Left ventricle myocardium inferior (tissue), 1 donor: ENCODE measurements around the gene GMPPB. TPM values are rescaled to one million over a fixed set of nuclear protein-coding genes. Genes with fewer than 3 reads are reported as not detected.

Source experiments
- DNase-seq: peaks from one replicate; pipeline ENCODE4 v3.0.0-alpha.2; 2020
- H3K27ac ChIP-seq: fragments of 200-600 bp; replicated peaks from 2 replicates; pipeline ENCODE4 v1.8.0; 2021
- H3K27me3 ChIP-seq: fragments of 200-600 bp; 2 replicates; pipeline ENCODE4 v1.8.0; 2021; ENCODE audit warnings: low read depth
- H3K36me3 ChIP-seq: fragments of 200-600 bp; 2 replicates; pipeline ENCODE4 v1.8.0; 2021
- H3K4me1 ChIP-seq: fragments of 200-600 bp; 2 replicates; pipeline ENCODE4 v1.8.0; 2021
- H3K4me3 ChIP-seq: fragments of 200-600 bp; 2 replicates; pipeline ENCODE4 v1.8.0; 2021; ENCODE audit warnings: mild to moderate bottlenecking, moderate library complexity
- H3K9me3 ChIP-seq: fragments of 200-600 bp; replicated peaks from 2 replicates; pipeline ENCODE4 v1.8.0; 2021
- CTCF ChIP-seq: fragments of 200-600 bp; IDR thresholded peaks from 2 replicates; pipeline ENCODE4 v1.8.0; 2021; ENCODE audit warnings: antibody characterized with exemption, mild to moderate bottlenecking, borderline replicate concordance
- intact Hi-C: fragments of 100-400 bp; cut with micrococcal nuclease; formaldehyde crosslinking; loops from one replicate; pipeline ENCODE4 v1.11.0; 2022
- total RNA-seq: library from RNA; stranded (reverse); fragmentation: NEBNext Ultra II Directional; extraction: Animal tissue kit (Norgen Biotek cat#: 25700); gene quantifications from one replicate; pipeline ENCODE4 v1.2.1, GENCODE V29; 2021
- donor health status: DM: no; HTN: yes; CAD: no; lungs with severe emphysema.

The GMPPB gene
- total RNA-seq, 1 donor from 2014 or later: 15.1 TPM

GRCh38 chr3:49763981-49764380 lies 40.2 kb upstream of the GMPPB start:
- peaks cover 5% of the 10 kb centered on the region for H3K4me1 ChIP-seq
- intact Hi-C loops: no loop called here
- no peak overlapping the region for H3K4me3 ChIP-seq
- no peaks in the 10 kb centered on the region for H3K9me3 ChIP-seq
- H3K27me3 ChIP-seq: no peaks in the 10 kb centered on the region
- H3K27ac ChIP-seq: no peak overlapping the region
- no peak for TF ChIP-seq CTCF
- H3K36me3 ChIP-seq: no peaks in the 10 kb centered on the region
- DNase-seq: no peak

- intact Hi-C loops: no loop called here
These were observed 37.9 kb upstream of the GMPPB start for GRCh38 chr3:49761661-49762060.

GRCh38 chr3:49759226-49759625 lies 35.5 kb upstream of the GMPPB start:
- no peaks in the 10 kb centered on the region for H3K9me3 ChIP-seq
- DNase-seq: no peak
- H3K27me3 ChIP-seq: no peaks in the 10 kb centered on the region
- peaks cover 39% of the 10 kb centered on the region for H3K4me1 ChIP-seq
- intact Hi-C loops: no loop called here
- H3K27ac ChIP-seq: no peak overlapping the region
- no peaks in the 10 kb centered on the region for H3K36me3 ChIP-seq
- H3K4me3 ChIP-seq: no peak overlapping the region
- TF ChIP-seq CTCF: no peak

More at GRCh38 chr3:49761661-49762060, 37.9 kb upstream of the GMPPB start:
- H3K27ac ChIP-seq: no peak overlapping the region
- no peaks in the 10 kb centered on the region for H3K9me3 ChIP-seq
- DNase-seq: no peak
- no peaks in the 10 kb centered on the region for H3K27me3 ChIP-seq
- peaks cover 21% of the 10 kb centered on the region for H3K4me1 ChIP-seq
- H3K4me3 ChIP-seq: no peak overlapping the region
- H3K36me3 ChIP-seq: no peaks in the 10 kb centered on the region
- no peak for TF ChIP-seq CTCF

- intact Hi-C loops: no loop called here
- no peak for TF ChIP-seq CTCF
- H3K36me3 ChIP-seq: no peaks in the 10 kb centered on the region
- H3K4me1 ChIP-seq: peaks cover 48% of the 10 kb centered on the region
- H3K27ac ChIP-seq: no peak overlapping the region
- no peak for DNase-seq
- H3K4me3 ChIP-seq: no peak overlapping the region
- H3K9me3 ChIP-seq: no peaks in the 10 kb centered on the region
- no peaks in the 10 kb centered on the region for H3K27me3 ChIP-seq
These were observed 33.4 kb upstream of the GMPPB start for GRCh38 chr3:49757197-49757596.

- peaks cover 48% of the 10 kb centered on the region for H3K4me1 ChIP-seq
- intact Hi-C loops: no loop called here
- DNase-seq: no peak
These were observed 32.3 kb upstream of the GMPPB start for GRCh38 chr3:49756036-49756435.

More at GRCh38 chr3:49756036-49756435, 32.3 kb upstream of the GMPPB start:
- Histone ChIP-seq H3K4me3 (no peak overlapping the region), H3K27ac (no peak overlapping the region), H3K36me3 (no peaks in the 10 kb centered on the region), H3K27me3 (no peaks in the 10 kb centered on the region), H3K9me3 (no peaks in the 10 kb centered on the region)
- TF ChIP-seq CTCF: no peak
